Measurements from ENCODE around the gene ABCA12.

ABCA12 gene

DNA sequence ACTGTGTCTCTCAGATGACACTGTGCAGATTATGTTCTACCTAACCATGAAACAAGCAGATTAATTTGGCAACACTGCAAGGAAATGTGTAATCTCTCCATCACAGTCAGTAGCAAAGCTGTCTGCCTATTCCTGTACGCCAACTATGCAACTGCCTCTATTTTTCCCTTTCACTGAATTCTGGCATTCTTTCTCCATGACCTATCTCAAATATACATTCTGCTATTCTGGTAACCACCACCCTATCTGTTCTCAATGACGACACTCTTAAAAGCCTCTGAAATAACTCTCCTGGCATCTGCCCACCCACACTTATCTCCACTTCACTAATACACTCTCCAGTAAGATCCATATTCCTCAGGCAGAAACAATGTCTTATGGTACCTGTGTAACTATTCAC is 78.7 kb downstream of the ABCA12 start:
- Mint-ChIP-seq H3K4me3 (no peak overlapping the region), H3K9me3 (no peaks in the 10 kb centered on the region)

GRCh38 chr2:215055891-215056290 is 82.5 kb downstream of the ABCA12 start:
- ATAC-seq (replicated peaks; ENCODE audit: extremely low read depth, poor library complexity, severe bottlenecking): no peak
- H3K4me3 Mint-ChIP-seq: no peak overlapping the region
- H3K27ac Mint-ChIP-seq (ENCODE audit: low read depth): no peak overlapping the region
- no peaks in the 10 kb centered on the region for H3K27me3 Mint-ChIP-seq
- no peaks in the 10 kb centered on the region for H3K4me1 Mint-ChIP-seq
- H3K36me3 Mint-ChIP-seq (ENCODE audit: insufficient read depth): no peaks in the 10 kb centered on the region
- no peaks in the 10 kb centered on the region for H3K9me3 Mint-ChIP-seq
- no peak for DNase-seq (ENCODE audit: low spot score in 2 of 2)

More for the DNA sequence above, 78.7 kb downstream of the ABCA12 start:
- DNase-seq (ENCODE audit: low spot score in 2 of 2) (no peak), ATAC-seq (replicated peaks; ENCODE audit: extremely low read depth, poor library complexity, severe bottlenecking) (no peak)
- no peaks in the 10 kb centered on the region for H3K4me1 Mint-ChIP-seq
- no peaks in the 10 kb centered on the region for H3K27me3 Mint-ChIP-seq
- no peaks in the 10 kb centered on the region for H3K36me3 Mint-ChIP-seq (ENCODE audit: insufficient read depth)
- H3K27ac Mint-ChIP-seq (ENCODE audit: low read depth): no peak overlapping the region

DNA sequence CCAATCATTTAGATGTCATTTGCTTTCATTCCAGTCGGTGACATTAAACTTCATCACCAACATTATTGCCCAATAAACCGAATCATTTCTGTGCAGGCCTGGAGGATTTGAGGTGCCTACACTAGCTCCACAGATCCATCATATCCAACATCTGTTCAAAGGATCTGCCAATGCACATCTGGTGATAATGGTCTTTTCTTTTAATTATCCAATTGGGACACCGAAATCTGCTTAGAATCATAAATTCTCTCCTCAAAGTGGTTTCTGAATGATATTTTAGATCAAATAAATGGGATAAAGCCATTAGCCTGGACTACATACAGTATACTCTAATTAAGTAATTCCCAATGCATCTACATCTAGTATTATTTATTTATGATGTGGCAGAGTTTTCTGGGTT is 85.6 kb downstream of the ABCA12 start:
- no peak overlapping the region for H3K4me3 Mint-ChIP-seq
- no peaks in the 10 kb centered on the region for H3K27me3 Mint-ChIP-seq
- H3K36me3 Mint-ChIP-seq (ENCODE audit: insufficient read depth): no peaks in the 10 kb centered on the region
- no peak overlapping the region for H3K27ac Mint-ChIP-seq (ENCODE audit: low read depth)
- H3K9me3 Mint-ChIP-seq: no peaks in the 10 kb centered on the region
- no peaks in the 10 kb centered on the region for H3K4me1 Mint-ChIP-seq
- DNase-seq (ENCODE audit: low spot score in 2 of 2): no peak
- ATAC-seq (replicated peaks; ENCODE audit: extremely low read depth, poor library complexity, severe bottlenecking): no peak

DNA sequence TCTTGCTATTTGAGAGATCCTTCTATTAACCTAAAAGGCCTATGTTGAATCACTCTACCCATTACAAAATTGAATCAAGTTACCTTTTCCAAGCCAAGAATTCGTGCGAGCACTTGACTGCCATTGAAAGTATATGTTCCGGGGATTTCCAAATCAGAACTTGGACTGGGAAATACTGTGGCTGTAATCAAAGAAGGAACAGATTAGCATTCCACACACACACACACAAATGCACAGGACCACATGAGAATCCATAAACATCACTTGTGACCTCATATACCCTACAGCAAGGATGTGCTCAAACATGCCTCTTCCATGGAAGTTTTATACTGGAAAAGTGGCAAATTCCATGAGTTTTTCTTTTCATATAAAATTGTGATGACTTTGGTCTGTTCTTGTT is 86.0 kb downstream of the ABCA12 start:
- ATAC-seq (replicated peaks; ENCODE audit: extremely low read depth, poor library complexity, severe bottlenecking) (no peak), DNase-seq (ENCODE audit: low spot score in 2 of 2) (no peak)
- Mint-ChIP-seq H3K36me3 (ENCODE audit: insufficient read depth) (no peaks in the 10 kb centered on the region), H3K27ac (ENCODE audit: low read depth) (no peak overlapping the region), H3K9me3 (no peaks in the 10 kb centered on the region), H3K4me1 (no peaks in the 10 kb centered on the region), H3K4me3 (no peak overlapping the region), H3K27me3 (no peaks in the 10 kb centered on the region)

DNA sequence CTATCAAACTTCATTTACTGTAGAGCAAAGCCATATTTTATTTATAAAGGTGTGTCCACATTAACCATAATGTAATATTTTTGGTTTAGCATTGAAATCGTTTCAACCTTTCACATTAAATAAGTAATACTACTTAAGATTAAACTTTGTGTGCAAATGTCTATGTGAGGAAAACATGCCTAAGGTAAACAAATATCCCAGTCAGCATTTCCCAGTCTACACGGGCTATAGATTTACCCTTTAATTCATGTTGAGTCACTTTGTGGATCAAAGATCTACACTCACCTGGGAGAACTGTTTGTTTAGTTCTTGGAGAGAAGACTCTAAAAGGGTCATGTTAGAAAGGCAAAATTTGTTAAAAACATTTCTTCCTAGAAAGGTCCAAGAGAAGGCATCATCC is 89.1 kb downstream of the ABCA12 start:
- H3K9me3 Mint-ChIP-seq: no peaks in the 10 kb centered on the region
- DNase-seq (ENCODE audit: low spot score in 2 of 2): no peak
- ATAC-seq (replicated peaks; ENCODE audit: extremely low read depth, poor library complexity, severe bottlenecking): no peak
- no peak overlapping the region for H3K4me3 Mint-ChIP-seq
- H3K27ac Mint-ChIP-seq (ENCODE audit: low read depth): no peak overlapping the region
- no peaks in the 10 kb centered on the region for H3K36me3 Mint-ChIP-seq (ENCODE audit: insufficient read depth)
- H3K4me1 Mint-ChIP-seq: no peaks in the 10 kb centered on the region
- H3K27me3 Mint-ChIP-seq: no peaks in the 10 kb centered on the region

DNA sequence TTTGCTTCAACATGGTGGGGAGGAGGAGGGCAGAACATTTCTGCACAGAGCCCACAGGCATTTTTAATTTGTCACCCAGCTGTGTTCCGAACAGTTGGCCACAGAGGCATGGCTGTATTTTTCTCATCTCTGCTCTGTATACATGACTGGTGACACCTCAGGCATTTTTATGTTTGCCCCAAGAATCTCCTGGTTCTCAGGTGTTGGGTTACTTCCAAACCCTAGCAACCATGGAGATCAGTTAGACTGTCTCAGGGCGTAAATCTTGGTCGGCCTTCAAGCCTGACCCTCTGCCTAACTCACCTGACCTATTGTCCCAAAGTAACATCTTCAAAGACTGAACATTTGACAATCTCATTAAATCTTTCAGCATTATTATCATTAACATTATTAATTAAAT is 100.0 kb downstream of the ABCA12 start:
- Mint-ChIP-seq H3K9me3 (no peaks in the 10 kb centered on the region), H3K4me1 (no peaks in the 10 kb centered on the region), H3K36me3 (ENCODE audit: insufficient read depth) (no peaks in the 10 kb centered on the region), H3K4me3 (no peak overlapping the region), H3K27me3 (no peaks in the 10 kb centered on the region), H3K27ac (ENCODE audit: low read depth) (no peak overlapping the region)
- DNase-seq (ENCODE audit: low spot score in 2 of 2): no peak
- ATAC-seq (replicated peaks; ENCODE audit: extremely low read depth, poor library complexity, severe bottlenecking): no peak

DNA sequence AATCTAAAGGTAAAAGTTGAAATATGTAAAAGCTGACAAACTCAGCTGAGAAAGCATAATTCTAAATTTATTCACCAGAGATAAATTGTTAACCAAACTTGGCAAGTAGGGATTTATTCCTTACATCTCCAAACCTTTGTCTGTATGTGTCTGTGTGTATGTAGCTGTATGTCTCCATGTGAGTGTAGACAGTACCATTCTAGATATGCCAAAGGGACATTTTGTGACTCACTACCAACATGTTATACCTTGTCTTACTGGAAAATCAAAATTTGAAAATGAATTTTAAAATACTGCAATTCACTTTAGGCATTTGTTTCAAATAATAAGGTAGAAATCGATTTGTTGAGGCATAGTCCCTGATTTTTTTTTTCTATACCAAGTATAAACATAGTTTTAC is 102.1 kb downstream of the ABCA12 start:
- DNase-seq (ENCODE audit: low spot score in 2 of 2): no peak
- Mint-ChIP-seq H3K4me3 (no peak overlapping the region), H3K27me3 (no peaks in the 10 kb centered on the region), H3K9me3 (no peaks in the 10 kb centered on the region), H3K27ac (ENCODE audit: low read depth) (no peak overlapping the region), H3K36me3 (ENCODE audit: insufficient read depth) (no peaks in the 10 kb centered on the region), H3K4me1 (no peaks in the 10 kb centered on the region)
- no peak for ATAC-seq (replicated peaks; ENCODE audit: extremely low read depth, poor library complexity, severe bottlenecking)

DNA sequence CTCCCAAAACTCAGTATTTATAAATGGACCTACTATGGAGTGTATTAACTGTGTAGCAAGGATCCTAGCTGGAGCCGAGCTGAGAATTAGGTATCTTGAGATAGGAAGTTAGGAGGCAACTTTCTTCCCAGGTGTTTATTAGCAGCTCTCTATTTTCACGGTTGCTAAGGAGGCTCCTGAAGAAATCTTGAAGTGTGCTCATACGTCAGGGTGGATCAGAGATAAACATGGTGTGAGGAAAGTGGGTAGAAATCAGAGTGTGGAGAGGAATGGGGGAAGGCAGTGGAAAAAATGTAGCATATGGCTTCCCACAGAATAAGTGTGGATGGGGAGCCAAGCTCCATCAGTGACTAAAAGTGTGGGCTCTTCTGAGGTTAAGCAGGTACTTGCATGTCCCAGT is 104.3 kb downstream of the ABCA12 start:
- DNase-seq (ENCODE audit: low spot score in 2 of 2): no peak
- Mint-ChIP-seq H3K9me3 (no peaks in the 10 kb centered on the region), H3K4me3 (no peak overlapping the region), H3K27me3 (peaks cover 6% of the 10 kb centered on the region), H3K4me1 (no peaks in the 10 kb centered on the region), H3K36me3 (ENCODE audit: insufficient read depth) (no peaks in the 10 kb centered on the region), H3K27ac (ENCODE audit: low read depth) (no peak overlapping the region)
- ATAC-seq (replicated peaks; ENCODE audit: extremely low read depth, poor library complexity, severe bottlenecking): no peak

- Mint-ChIP-seq H3K4me1 (no peaks in the 10 kb centered on the region), H3K27ac (ENCODE audit: low read depth) (no peak overlapping the region), H3K36me3 (ENCODE audit: insufficient read depth) (no peaks in the 10 kb centered on the region), H3K4me3 (no peak overlapping the region), H3K9me3 (no peaks in the 10 kb centered on the region), H3K27me3 (peaks cover 12% of the 10 kb centered on the region)
- no peak for DNase-seq (ENCODE audit: low spot score in 2 of 2)
- no peak for ATAC-seq (replicated peaks; ENCODE audit: extremely low read depth, poor library complexity, severe bottlenecking)
Observed at GRCh38 chr2:215032153-215032552, 106.3 kb downstream of the ABCA12 start.

- no peak overlapping the region for H3K4me3 Mint-ChIP-seq
- H3K36me3 Mint-ChIP-seq (ENCODE audit: insufficient read depth): no peaks in the 10 kb centered on the region
- no peak for ATAC-seq (replicated peaks; ENCODE audit: extremely low read depth, poor library complexity, severe bottlenecking)
- H3K27me3 Mint-ChIP-seq: peaks cover 12% of the 10 kb centered on the region
- no peaks in the 10 kb centered on the region for H3K9me3 Mint-ChIP-seq
- no peak overlapping the region for H3K27ac Mint-ChIP-seq (ENCODE audit: low read depth)
- H3K4me1 Mint-ChIP-seq: no peaks in the 10 kb centered on the region
- no peak for DNase-seq (ENCODE audit: low spot score in 2 of 2)
Observed at GRCh38 chr2:215031321-215031720, 107.1 kb downstream of the ABCA12 start.

GRCh38 chr2:215029936-215030335 is 108.5 kb downstream of the ABCA12 start:
- DNase-seq (ENCODE audit: low spot score in 2 of 2): no peak
- Mint-ChIP-seq H3K9me3 (no peaks in the 10 kb centered on the region), H3K4me1 (no peaks in the 10 kb centered on the region), H3K27ac (ENCODE audit: low read depth) (no peak overlapping the region), H3K4me3 (no peak overlapping the region), H3K27me3 (peaks cover 12% of the 10 kb centered on the region), H3K36me3 (ENCODE audit: insufficient read depth) (no peaks in the 10 kb centered on the region)
- no peak for ATAC-seq (replicated peaks; ENCODE audit: extremely low read depth, poor library complexity, severe bottlenecking)

GRCh38 chr2:215028231-215028630 is 110.2 kb downstream of the ABCA12 start:
- Mint-ChIP-seq H3K4me3 (no peak overlapping the region), H3K4me1 (no peaks in the 10 kb centered on the region), H3K36me3 (ENCODE audit: insufficient read depth) (no peaks in the 10 kb centered on the region), H3K27ac (ENCODE audit: low read depth) (no peak overlapping the region), H3K9me3 (no peaks in the 10 kb centered on the region), H3K27me3 (peaks cover 12% of the 10 kb centered on the region)
- DNase-seq (ENCODE audit: low spot score in 2 of 2) (no peak), ATAC-seq (replicated peaks; ENCODE audit: extremely low read depth, poor library complexity, severe bottlenecking) (no peak)

- no peak for DNase-seq (ENCODE audit: low spot score in 2 of 2)
- H3K4me1 Mint-ChIP-seq: no peaks in the 10 kb centered on the region
- ATAC-seq (replicated peaks; ENCODE audit: extremely low read depth, poor library complexity, severe bottlenecking): no peak
- peaks cover 12% of the 10 kb centered on the region for H3K27me3 Mint-ChIP-seq
- no peak overlapping the region for H3K4me3 Mint-ChIP-seq
- no peaks in the 10 kb centered on the region for H3K9me3 Mint-ChIP-seq
- H3K36me3 Mint-ChIP-seq (ENCODE audit: insufficient read depth): no peaks in the 10 kb centered on the region
- H3K27ac Mint-ChIP-seq (ENCODE audit: low read depth): no peak overlapping the region
Observed at GRCh38 chr2:215027779-215028178, 110.6 kb downstream of the ABCA12 start.

DNA sequence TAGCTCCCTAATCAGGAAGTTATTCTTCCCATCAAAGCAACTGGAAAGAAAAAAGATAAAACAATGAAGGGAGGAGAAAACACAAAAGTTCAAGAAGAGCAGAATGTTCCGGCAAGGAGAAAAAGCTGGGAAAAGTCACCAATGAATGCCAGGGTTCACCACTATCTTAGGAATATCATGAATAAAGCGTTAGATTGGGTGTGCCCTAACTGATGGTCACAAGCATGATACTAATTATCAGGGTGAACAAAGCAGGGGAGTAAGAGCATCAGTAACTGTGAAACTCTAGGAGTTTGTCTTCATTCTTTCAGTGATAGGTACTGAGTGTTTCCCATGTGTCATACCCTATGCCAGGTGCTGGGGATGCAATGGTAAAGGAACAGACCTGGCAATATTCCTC is 115.5 kb downstream of the ABCA12 start:
- Mint-ChIP-seq H3K4me3 (no peak overlapping the region), H3K27me3 (no peaks in the 10 kb centered on the region), H3K4me1 (no peaks in the 10 kb centered on the region), H3K9me3 (no peaks in the 10 kb centered on the region), H3K27ac (ENCODE audit: low read depth) (no peak overlapping the region), H3K36me3 (ENCODE audit: insufficient read depth) (no peaks in the 10 kb centered on the region)
- no peak for ATAC-seq (replicated peaks; ENCODE audit: extremely low read depth, poor library complexity, severe bottlenecking)
- DNase-seq (ENCODE audit: low spot score in 2 of 2): no peak
